Islet of Langerhans (tissue), 1 donor: Measurements from ENCODE around the gene INHBB.
"Not testable (repeated sequence)": the region's sequence is repeated elsewhere in the genome, so short reads cannot be mapped to it uniquely, and the experiment has no call there.

Source experiments
- FAIRE-seq: peaks from one replicate; lab custom pipeline; 2011; peaks lifted over from hg19 to GRCh38; lab: Jason Lieb, UNC

Gene INHBB

GRCh38 chr2:120382541-120383144, 36.7 kb downstream of the INHBB start:
- FAIRE-seq, result no peak

- no peak for FAIRE-seq
Measured at GRCh38 chr2:120383191-120383590, 37.3 kb downstream of the INHBB start.

- FAIRE-seq, result no peak
Measured at GRCh38 chr2:120383631-120384340, 37.9 kb downstream of the INHBB start.

- FAIRE-seq, result no peak
Measured at GRCh38 chr2:120384486-120385354, 38.8 kb downstream of the INHBB start.

GRCh38 chr2:120385355-120386127, 39.6 kb downstream of the INHBB start:
- FAIRE-seq, result no peak

- FAIRE-seq, result no peak
Measured at GRCh38 chr2:120388222-120389035, 42.5 kb downstream of the INHBB start.

- no peak for FAIRE-seq
Measured at GRCh38 chr2:120389036-120389391, 43.1 kb downstream of the INHBB start.

- FAIRE-seq, result no peak
Measured at GRCh38 chr2:120390381-120391055, 44.6 kb downstream of the INHBB start.

- not testable (repeated sequence) for FAIRE-seq
Measured at GRCh38 chr2:120391382-120391781, 45.4 kb downstream of the INHBB start.

GRCh38 chr2:120391911-120392665, 46.2 kb downstream of the INHBB start:
- FAIRE-seq, result no peak

GRCh38 chr2:120392923-120393322, 47.0 kb downstream of the INHBB start:
- FAIRE-seq, result no peak

GRCh38 chr2:120393456-120393855, 47.5 kb downstream of the INHBB start:
- no peak for FAIRE-seq

GRCh38 chr2:120394764-120395163, 48.8 kb downstream of the INHBB start:
- FAIRE-seq, result no peak

- FAIRE-seq, result no peak
Measured at GRCh38 chr2:120395221-120396012, 49.5 kb downstream of the INHBB start.

- FAIRE-seq, result no peak
Measured at GRCh38 chr2:120396013-120396860, 50.3 kb downstream of the INHBB start.

- no peak for FAIRE-seq
Measured at GRCh38 chr2:120396861-120397811, 51.2 kb downstream of the INHBB start.
